Fibroblast of upper back skin (primary cell): ENCODE results near the gene ASB15.
"Not testable (repeated sequence)": the region's sequence is repeated elsewhere in the genome, so short reads cannot be mapped to it uniquely, and the experiment has no call there.

Source experiments
- DNase-seq: peaks from one replicate; pipeline ENCODE4 v3.0.0-alpha.2; 2013

The ASB15 gene

GRCh38 chr7:123599766-123600165 is 1.9 kb upstream of the ASB15 start:
- no peak for DNase-seq

- DNase-seq, result no peak
These were observed 745 bp upstream of the ASB15 start for GRCh38 chr7:123600876-123601275.

GRCh38 chr7:123602648-123603047 is 1.0 kb downstream of the ASB15 start:
- DNase-seq, result no peak

GRCh38 chr7:123604739-123605138 is 3.1 kb downstream of the ASB15 start:
- no peak for DNase-seq

GRCh38 chr7:123607423-123607975 is 5.9 kb downstream of the ASB15 start:
- DNase-seq, result no peak

GRCh38 chr7:123608991-123609882 is 7.6 kb downstream of the ASB15 start:
- no peak for DNase-seq

- DNase-seq, result no peak
These were observed 8.2 kb downstream of the ASB15 start for GRCh38 chr7:123609883-123610239.

GRCh38 chr7:123612024-123612423 is 10.4 kb downstream of the ASB15 start:
- DNase-seq, result no peak

- peak; percentile 53 for DNase-seq
These were observed 13.7 kb downstream of the ASB15 start for GRCh38 chr7:123615344-123615743.

- no peak for DNase-seq
These were observed 14.6 kb downstream of the ASB15 start for GRCh38 chr7:123616223-123616622.

- DNase-seq, result no peak
These were observed 20.1 kb downstream of the ASB15 start for GRCh38 chr7:123621707-123622106.

- no peak for DNase-seq
These were observed 21.2 kb downstream of the ASB15 start for GRCh38 chr7:123622660-123623386.

- peak; percentile 17 for DNase-seq
These were observed 23.0 kb downstream of the ASB15 start for GRCh38 chr7:123624527-123625183.

- no peak for DNase-seq
These were observed 23.6 kb downstream of the ASB15 start for GRCh38 chr7:123625254-123625653.

GRCh38 chr7:123627851-123628250 is 26.2 kb downstream of the ASB15 start:
- DNase-seq, result no peak

- DNase-seq, result no peak
These were observed 27.2 kb downstream of the ASB15 start for GRCh38 chr7:123628829-123629228.

GRCh38 chr7:123629281-123629680 is 27.7 kb downstream of the ASB15 start:
- DNase-seq, result no peak

GRCh38 chr7:123632808-123633207 is 31.2 kb downstream of the ASB15 start:
- DNase-seq, result no peak

GRCh38 chr7:123633553-123633952 is 31.9 kb downstream of the ASB15 start:
- DNase-seq, result peak; percentile 79

- not testable (repeated sequence) for DNase-seq
These were observed 32.5 kb downstream of the ASB15 start for GRCh38 chr7:123634011-123634573.

GRCh38 chr7:123635551-123636359 is 34.1 kb downstream of the ASB15 start:
- DNase-seq, result peak; percentile 53

- no peak for DNase-seq
These were observed 35.6 kb downstream of the ASB15 start for GRCh38 chr7:123637203-123637602.
